Body of pancreas (tissue), 4 donors: ENCODE results near the gene KLHL12.

Experiments
- POLR2A ChIP-seq, 3 donors: fragments of 450-650 bp; IDR thresholded peaks; one replicate each; pipeline ENCODE4 v1.6.1; 2016; ENCODE audit warnings: antibody characterized with exemption in 3 of 3, mild to moderate bottlenecking in 2 of 3
- TF ChIP-seq, protein P1 (sequence below), 7 experiments: fragments of 450-650 bp in 4 of 7; fragments of 200-600 bp in 3 of 7; sonication (generic) in 3 of 7; IDR thresholded peaks; one replicate each; pipeline ENCODE4 v1.5.1; 2016 to 2019; ENCODE audit warnings: antibody characterized with exemption in 7 of 7

DNA sequence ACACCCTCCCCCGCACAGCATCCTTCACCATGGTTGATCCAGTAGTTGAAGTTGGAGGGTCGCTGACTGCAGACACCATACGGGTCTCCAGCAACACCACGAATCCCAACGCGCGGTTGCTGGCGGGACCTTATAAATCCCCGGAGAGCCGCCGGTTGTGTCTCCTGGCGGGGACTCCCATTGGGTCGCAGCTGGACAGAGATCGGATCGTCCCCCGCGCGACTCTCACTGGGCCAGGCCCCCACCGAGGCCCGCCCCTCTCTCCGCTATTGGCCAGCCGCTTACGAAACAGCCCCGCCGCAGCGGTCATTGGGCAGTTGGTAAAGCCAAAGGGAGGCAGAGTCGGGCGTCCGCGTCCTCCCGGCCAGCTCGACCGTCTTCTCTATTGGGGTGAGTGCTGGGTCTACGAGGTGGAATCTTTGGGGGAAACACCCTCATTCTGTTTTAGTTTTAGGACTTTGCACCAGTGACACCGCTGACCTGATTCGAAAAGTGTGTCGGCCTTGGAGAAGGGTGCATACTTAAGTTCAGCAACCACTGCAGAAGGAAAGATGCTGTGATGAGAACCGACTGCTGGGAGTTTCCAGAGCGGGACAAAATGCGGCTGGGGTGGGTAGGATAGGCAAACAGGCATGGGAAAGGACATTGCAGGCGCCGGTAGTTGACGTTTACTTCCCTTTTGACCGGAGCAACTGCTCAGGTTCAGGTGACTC lies 65.5 kb downstream of the KLHL12 start:
- peak in 1 of 3 donors; percentile 22 for TF ChIP-seq POLR2A (IDR thresholded peaks at IDR 0.05)
- TF ChIP-seq, protein P1, sequence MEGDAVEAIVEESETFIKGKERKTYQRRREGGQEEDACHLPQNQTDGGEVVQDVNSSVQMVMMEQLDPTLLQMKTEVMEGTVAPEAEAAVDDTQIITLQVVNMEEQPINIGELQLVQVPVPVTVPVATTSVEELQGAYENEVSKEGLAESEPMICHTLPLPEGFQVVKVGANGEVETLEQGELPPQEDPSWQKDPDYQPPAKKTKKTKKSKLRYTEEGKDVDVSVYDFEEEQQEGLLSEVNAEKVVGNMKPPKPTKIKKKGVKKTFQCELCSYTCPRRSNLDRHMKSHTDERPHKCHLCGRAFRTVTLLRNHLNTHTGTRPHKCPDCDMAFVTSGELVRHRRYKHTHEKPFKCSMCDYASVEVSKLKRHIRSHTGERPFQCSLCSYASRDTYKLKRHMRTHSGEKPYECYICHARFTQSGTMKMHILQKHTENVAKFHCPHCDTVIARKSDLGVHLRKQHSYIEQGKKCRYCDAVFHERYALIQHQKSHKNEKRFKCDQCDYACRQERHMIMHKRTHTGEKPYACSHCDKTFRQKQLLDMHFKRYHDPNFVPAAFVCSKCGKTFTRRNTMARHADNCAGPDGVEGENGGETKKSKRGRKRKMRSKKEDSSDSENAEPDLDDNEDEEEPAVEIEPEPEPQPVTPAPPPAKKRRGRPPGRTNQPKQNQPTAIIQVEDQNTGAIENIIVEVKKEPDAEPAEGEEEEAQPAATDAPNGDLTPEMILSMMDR (IDR thresholded peaks at IDR 0.05) = peak in 1 of 7 experiments; percentile 8
